GM23248 (cell line): Measurements from ENCODE around the gene CASP7.

Experiments
- EZH2 ChIP-seq: fragments of 200-600 bp; sonication (generic); IDR thresholded peaks from 2 replicates; pipeline ENCODE4 v1.6.1; 2018; ENCODE audit warnings: antibody characterized with exemption, mild to moderate bottlenecking; ENCODE audit not compliant: insufficient read depth, poor library complexity, severe bottlenecking
- EZH2phosphoT487 ChIP-seq: fragments of 200-600 bp; sonication (generic); IDR thresholded peaks from 2 replicates; pipeline ENCODE4 v1.6.1; 2018; ENCODE audit warnings: antibody characterized with exemption, moderate library complexity, mild to moderate bottlenecking, low read depth; ENCODE audit not compliant: insufficient read depth

- TF ChIP-seq EZH2phosphoT487: no peak
- TF ChIP-seq EZH2: no peak
These were observed 71.5 kb downstream of the CASP7 start, which contains the start of gene PLEKHS1 for GRCh38 chr10:113751181-113751732.
